ENCODE results near the gene KLF15. TPM values are rescaled to one million over a fixed set of nuclear protein-coding genes. Genes with fewer than 3 reads are reported as not detected.

KLF15 gene
- total and polyA plus RNA-seq, 2 of the 8 experiments (the other 6 are each of a cell fraction or from before 2014, with no cell fraction given), result 15.7 to 19.5 TPM

DNA sequence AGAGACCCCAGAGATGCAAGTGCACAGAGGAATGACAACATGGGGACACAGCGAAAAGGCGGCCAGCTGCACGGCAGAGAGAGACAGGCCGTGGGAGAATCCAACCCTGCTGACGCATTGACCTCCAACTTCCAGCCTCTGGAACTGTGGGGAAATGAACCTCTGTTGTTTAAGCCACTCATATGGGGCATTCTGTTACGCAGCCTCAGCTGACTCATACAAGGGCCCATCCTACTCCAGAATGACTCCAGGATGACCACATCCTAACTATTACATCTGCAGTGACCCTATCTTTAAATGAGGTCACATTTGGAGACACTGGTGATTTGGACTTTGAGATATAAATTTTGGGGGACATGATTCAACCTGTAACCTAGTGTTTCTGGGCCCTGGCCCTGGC, 44.0 kb downstream of the KLF15 start:
- ChIA-PET POLR2A (ENCODE audit: partially characterized antibody) (no interaction called here), CTCF (ENCODE audit: partially characterized antibody) (no interaction called here)
- 87% methylated on average over 6 of the region's 6 CpGs; no CpG with 5 or more reads in 1 of the 2 experiments for WGBS, 2 experiments (ENCODE audit: extremely low coverage in 1 of 2, insufficient coverage in 1 of 2, insufficient read length in 1 of 2, insufficient replicate concordance in 2 of 2, low coverage in 1 of 2, low lambda C conversion rate in 2 of 2, missing lambda C conversion rate in 1 of 2)
- Histone ChIP-seq H3K23me2 (ENCODE audit: low read depth, low read length) (no peaks in the 10 kb centered on the region), H3K18ac (ENCODE audit: extremely low read depth, low read length) (no peak overlapping the region), H2BK20ac (ENCODE audit: low read length) (no peak overlapping the region), H2BK12ac (ENCODE audit: low read depth, low read length) (no peak overlapping the region), H3K4me2 (ENCODE audit: insufficient read depth in 1 of 2, low read depth in 2 of 2, low read length in 2 of 2) (no peak overlapping the region), H3K23ac (ENCODE audit: insufficient read length) (no peak overlapping the region), H3K4me1 (replicated peaks in 1 of 4; ENCODE audit: control insufficient read depth in 3 of 4, insufficient read depth in 4 of 4, low read length in 3 of 4) (peaks cover 0 to 12% (median 5%) of the 10 kb centered on the region in 4 experiments; a peak in 5 of 7 replicates), H3K14ac (ENCODE audit: insufficient read length) (no peak overlapping the region), H4K91ac (replicated peaks; ENCODE audit: insufficient read length, low read length) (no peak overlapping the region), H2AFZ (ENCODE audit: low read length) (no peak overlapping the region), H2BK120ac (replicated peaks; ENCODE audit: low read depth, low read length) (no peak overlapping the region), H3K79me1 (ENCODE audit: low read depth, low read length) (no peaks in the 10 kb centered on the region), H3K4ac (replicated peaks; ENCODE audit: insufficient read length, low read depth, low read length) (no peak overlapping the region), H4K8ac (ENCODE audit: extremely low read depth, insufficient read depth, low read length) (no peak overlapping the region), H3K36me3 (ENCODE audit: control insufficient read depth in 2 of 4, insufficient read depth in 4 of 4, low read length in 3 of 4) (no peaks in the 10 kb centered on the region), H2BK15ac (ENCODE audit: low read length) (no peak overlapping the region), H3K9ac (replicated peaks in 1 of 4; ENCODE audit: extremely low read depth in 1 of 4, low read depth in 3 of 4, low read length in 3 of 4) (no peak overlapping the region), H3K56ac (replicated peaks; ENCODE audit: insufficient read length, low read depth, low read length) (no peak overlapping the region), H3K79me2 (ENCODE audit: control insufficient read depth in 1 of 2, insufficient read depth in 2 of 2, low read length in 2 of 2) (no peaks in the 10 kb centered on the region), H3K27ac (ENCODE audit: low read depth, low read length) (no peak overlapping the region), H3K27me3 (replicated peaks in 1 of 4; ENCODE audit: control insufficient read depth in 3 of 4, extremely low read depth in 1 of 4, insufficient read depth in 3 of 4, low read length in 3 of 4) (no peaks in the 10 kb centered on the region), H2AK5ac (ENCODE audit: low read depth, low read length) (no peak overlapping the region), H3K9me3 (ENCODE audit: insufficient read depth in 2 of 2, low read depth in 1 of 2, low read length in 1 of 2) (peaks cover 0 to 6% of the 10 kb centered on the region in 2 experiments; a peak in 1 of 4 replicates), H2BK5ac (ENCODE audit: low read depth, low read length) (no peak overlapping the region), H3K4me3 (ENCODE audit: extremely low read depth in 1 of 4, insufficient read depth in 2 of 4, low read depth in 3 of 4, low read length in 4 of 4) (no peak overlapping the region), H4K5ac (ENCODE audit: insufficient read length, low read depth, low read length) (no peak overlapping the region), H4K20me1 (replicated peaks in 1 of 2; ENCODE audit: control insufficient read depth in 1 of 2, insufficient read depth in 2 of 2, low read length in 2 of 2) (no peaks in the 10 kb centered on the region)
- TF ChIP-seq EP300 (IDR thresholded peaks at IDR 0.05; ENCODE audit: borderline replicate concordance in 1 of 2, low read depth in 2 of 2, low read length in 2 of 2), result no peak
- TF ChIP-seq PHF8 (conservative IDR thresholded peaks at IDR 0.05; ENCODE audit: low read depth, low read length), result no peak
- TF ChIP-seq TAF7 (optimal IDR thresholded peaks at IDR 0.05; ENCODE audit: borderline replicate concordance, low read depth, low read length), result no peak
- no peak for TF ChIP-seq KDM5A (IDR thresholded peaks at IDR 0.05; ENCODE audit: low read length)
- no peak for TF ChIP-seq HDAC2 (IDR thresholded peaks at IDR 0.05; ENCODE audit: borderline replicate concordance in 1 of 2, low read depth in 2 of 2, low read length in 2 of 2)
- no peak for DNase-seq (ENCODE audit: low read depth in 1 of 2, low spot score in 2 of 2)
- no peak for FAIRE-seq

All from H1 (cell line).